ENCODE data around the gene DCAF7. TPM values are rescaled to one million over a fixed set of nuclear protein-coding genes. Genes with fewer than 3 reads are reported as not detected.

DCAF7 gene
- total and polyA plus RNA-seq, 4 experiments from 2014 or later, result 75.6 to 93.0 (median 86.5) TPM

- H3K36me3 ChIP-seq (ENCODE audit: insufficient read depth, low read length), result no peaks in the 10 kb centered on the region
- Mint-ChIP-seq H3K27me3 (no peaks in the 10 kb centered on the region), H3K27ac (peak overlapping the region; percentile 90 to 98 (median 97)), H3K4me1 (peaks cover 19 to 43% (median 28%) of the 10 kb centered on the region in 4 donors), H3K4me3 (peak overlapping the region; percentile 92 to 99 (median 97)), H3K36me3 (peaks cover 4 to 20% of the 10 kb centered on the region in 2 donors), H3K9me3 (no peaks in the 10 kb centered on the region)
- peak overlapping the region; percentile 91 for H3K27ac ChIP-seq (ENCODE audit: low read depth, low read length)
- DNase-seq, result no peak
- peak overlapping the region; percentile 47 to 85 for H3K4me3 ChIP-seq (ENCODE audit: low read length in 2 of 2)
- CTCF ChIA-PET (ENCODE audit: partially characterized antibody), result interaction anchor here (0.7 to 3.5 kb wide), 5 partner anchors 13 to 124 kb away, joined by 3 to 12 read pairs (median 4); no protein-coding TSS in a partner anchor
- H3K4me1 ChIP-seq (ENCODE audit: insufficient read depth, low read length), result peaks cover 34% of the 10 kb centered on the region
- H3K27me3 ChIP-seq (ENCODE audit: insufficient read depth, low read length), result no peaks in the 10 kb centered on the region
- POLR2A ChIA-PET (ENCODE audit: partially characterized antibody), result interaction anchor here (0.9 to 4.7 kb wide), 14 partner anchors 12 to 193 kb away, joined by 3 to 32 read pairs (median 8); partner anchors contain the start of genes MAP3K3 and TACO1
- intact Hi-C loops (cut with micrococcal nuclease), result no loop called here
- H3K9me3 ChIP-seq (ENCODE audit: control insufficient read depth in 1 of 2, low read length in 2 of 2), result no peaks in the 10 kb centered on the region
Observed at GRCh38 chr17:63549289-63549945, 860 bp upstream of the DCAF7 start.

DNA sequence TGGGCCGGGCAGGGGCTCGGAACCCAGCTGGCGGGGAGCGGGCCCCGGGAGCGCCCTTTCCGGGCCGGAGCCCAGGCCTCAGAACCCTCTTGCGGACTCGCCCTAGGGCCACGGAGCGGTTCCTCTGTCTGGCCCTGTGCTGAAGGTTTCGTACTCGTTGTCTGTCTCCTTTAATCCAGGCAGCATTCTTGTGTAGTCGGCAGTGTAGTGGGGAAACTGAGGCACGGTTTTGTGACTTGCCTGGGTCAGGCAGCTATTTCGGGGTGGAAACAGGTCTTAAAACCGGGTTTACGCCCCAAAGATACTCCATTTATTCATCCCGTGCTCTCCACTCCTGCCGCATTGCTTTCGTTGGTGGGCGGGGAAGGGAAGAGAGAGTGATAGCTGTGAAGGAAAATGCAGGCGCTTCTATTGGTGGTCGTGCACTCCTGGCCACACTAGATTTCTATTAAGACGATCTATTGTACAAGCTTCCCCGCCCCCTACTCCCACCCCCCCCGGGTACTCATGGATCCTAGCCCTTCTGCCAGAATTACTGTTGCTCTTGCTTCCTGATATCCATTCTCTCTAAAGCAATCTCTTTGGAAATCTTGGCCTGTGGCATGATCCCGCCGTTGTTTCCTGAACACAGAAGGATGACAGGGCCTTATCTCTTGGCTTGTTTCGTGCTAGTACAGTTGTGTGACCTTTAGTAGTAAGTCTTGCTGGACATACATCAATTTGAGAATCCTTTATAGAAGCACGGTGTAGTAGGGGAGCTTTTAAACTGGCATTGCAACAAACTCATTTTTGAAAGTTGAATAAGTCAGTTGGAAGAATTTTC, 751 bp downstream of the DCAF7 start:
- H3K4me1 Mint-ChIP-seq, result peaks cover 34 to 59% (median 43%) of the 10 kb centered on the region in 4 donors
- Histone ChIP-seq H3K4me1 (ENCODE audit: insufficient read depth, low read length) (peaks cover 49% of the 10 kb centered on the region), H3K27ac (ENCODE audit: low read depth, low read length) (peak overlapping the region; percentile 91), H3K27me3 (ENCODE audit: insufficient read depth, low read length) (no peaks in the 10 kb centered on the region), H3K4me3 (ENCODE audit: low read length in 2 of 2) (peak overlapping the region; percentile 90 to 91), H3K9me3 (ENCODE audit: control insufficient read depth in 1 of 2, low read length in 2 of 2) (no peaks in the 10 kb centered on the region), H3K36me3 (ENCODE audit: insufficient read depth, low read length) (no peaks in the 10 kb centered on the region)
- H3K27ac Mint-ChIP-seq, result peak overlapping the region; percentile 90 to 98 (median 97)
- H3K9me3 Mint-ChIP-seq, result no peaks in the 10 kb centered on the region
- CTCF ChIA-PET (ENCODE audit: partially characterized antibody), result interaction anchor here (0.7 to 3.5 kb wide), 8 partner anchors 11 to 159 kb away, joined by 3 to 16 read pairs (median 4); partner anchors contain the start of gene MAP3K3
- H3K4me3 Mint-ChIP-seq, result peak overlapping the region; percentile 92 to 99 (median 97)
- DNase-seq, result peak in 2 of 5 donors; percentile 12 to 18
- intact Hi-C loops (cut with micrococcal nuclease), result loop anchor here (1.0 to 5.0 kb wide), 5 partner anchors 50 to 292 kb away; partner anchors contain the start of genes LIMD2, MAP3K3 and TACO1
- POLR2A ChIA-PET (ENCODE audit: partially characterized antibody), result interaction anchor here (0.7 to 4.7 kb wide), 18 partner anchors 10 to 222 kb away, joined by 3 to 32 read pairs (median 7); partner anchors contain the start of genes CCDC47, MAP3K3 and TACO1
- H3K36me3 Mint-ChIP-seq, result peaks cover 4 to 26% of the 10 kb centered on the region in 2 donors
- H3K27me3 Mint-ChIP-seq, result no peaks in the 10 kb centered on the region

- peaks cover 40 to 67% (median 51%) of the 10 kb centered on the region in 4 donors for H3K4me1 Mint-ChIP-seq
- Histone ChIP-seq H3K27me3 (ENCODE audit: insufficient read depth, low read length) (no peaks in the 10 kb centered on the region), H3K4me1 (ENCODE audit: insufficient read depth, low read length) (peaks cover 49% of the 10 kb centered on the region), H3K4me3 (ENCODE audit: low read length in 2 of 2) (peak overlapping the region in 1 of 2 donors; percentile 38), H3K27ac (ENCODE audit: low read depth, low read length) (no peak overlapping the region), H3K9me3 (ENCODE audit: control insufficient read depth in 1 of 2, low read length in 2 of 2) (no peaks in the 10 kb centered on the region), H3K36me3 (ENCODE audit: insufficient read depth, low read length) (no peaks in the 10 kb centered on the region)
- POLR2A ChIA-PET (ENCODE audit: partially characterized antibody), result interaction anchor here (1.1 to 4.7 kb wide), 3 partner anchors 59 to 221 kb away, joined by 3 to 32 read pairs (median 4); partner anchors contain the start of gene CCDC47
- intact Hi-C loops (cut with micrococcal nuclease), result loop anchor here (5.0 kb wide), 2 partner anchors 110 to 150 kb away; partner anchors contain the start of gene LIMD2
- H3K36me3 Mint-ChIP-seq, result peaks cover 9 to 31% of the 10 kb centered on the region in 2 donors
- peak overlapping the region; percentile 44 to 95 (median 88) for H3K27ac Mint-ChIP-seq
- H3K4me3 Mint-ChIP-seq, result peak overlapping the region; percentile 92 to 99 (median 97)
- no peaks in the 10 kb centered on the region for H3K9me3 Mint-ChIP-seq
- no peak for DNase-seq
- CTCF ChIA-PET (ENCODE audit: partially characterized antibody), result interaction anchor here (0.7 to 3.5 kb wide), 7 partner anchors 10 to 127 kb away, joined by 3 to 16 read pairs (median 5); partner anchors contain the start of gene MAP3K3
- no peaks in the 10 kb centered on the region for H3K27me3 Mint-ChIP-seq
Observed at GRCh38 chr17:63552211-63552610, 1.9 kb downstream of the DCAF7 start.

DNA sequence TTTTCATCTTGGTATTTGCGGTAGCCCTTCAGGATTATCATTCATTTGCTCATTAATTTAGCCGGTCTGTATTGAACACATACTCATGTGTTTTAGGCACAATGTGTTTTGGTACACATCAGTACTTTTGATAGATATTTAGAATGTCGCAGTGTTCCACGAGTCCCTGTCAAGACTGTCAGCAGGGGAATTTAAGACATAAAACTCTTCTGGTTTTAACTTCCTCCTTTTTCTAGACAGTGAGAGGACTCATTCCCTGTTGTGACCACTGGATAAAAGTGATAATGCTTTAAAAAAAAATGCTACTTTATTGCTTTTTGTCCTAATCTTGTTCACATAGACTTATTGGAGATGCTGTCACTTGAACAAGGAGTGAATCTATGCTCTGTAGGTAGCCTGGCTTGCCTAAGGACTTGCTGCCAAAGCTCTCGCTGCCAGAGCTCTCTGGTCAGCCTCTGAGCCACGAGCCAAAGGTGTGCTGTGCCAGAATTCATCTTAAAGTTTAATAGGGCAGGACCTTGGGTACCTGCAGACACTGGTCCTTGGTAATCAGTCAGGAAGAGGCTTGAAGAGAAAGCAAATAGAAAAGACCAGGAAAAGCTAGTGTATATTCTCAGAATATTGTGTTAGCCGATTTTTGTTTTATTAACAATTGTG, 5.4 kb downstream of the DCAF7 start:
- POLR2A ChIA-PET (ENCODE audit: partially characterized antibody), result interaction anchor here (0.9 kb wide), 1 partner anchor 56 kb away, joined by 3 read pairs; no protein-coding TSS in a partner anchor
- Histone ChIP-seq H3K36me3 (ENCODE audit: insufficient read depth, low read length) (no peaks in the 10 kb centered on the region), H3K9me3 (ENCODE audit: control insufficient read depth in 1 of 2, low read length in 2 of 2) (no peaks in the 10 kb centered on the region), H3K4me1 (ENCODE audit: insufficient read depth, low read length) (peaks cover 59% of the 10 kb centered on the region), H3K4me3 (ENCODE audit: low read length in 2 of 2) (no peak overlapping the region), H3K27ac (ENCODE audit: low read depth, low read length) (no peak overlapping the region), H3K27me3 (ENCODE audit: insufficient read depth, low read length) (no peaks in the 10 kb centered on the region)
- peaks cover 53 to 85% (median 68%) of the 10 kb centered on the region in 4 donors for H3K4me1 Mint-ChIP-seq
- H3K36me3 Mint-ChIP-seq, result peaks cover 12 to 24% of the 10 kb centered on the region in 2 donors
- H3K27ac Mint-ChIP-seq, result peak overlapping the region in 3 of 7 donors; percentile 19 to 72 (median 22)
- peak overlapping the region in 1 of 8 donors; percentile 52 for H3K4me3 Mint-ChIP-seq
- H3K27me3 Mint-ChIP-seq, result no peaks in the 10 kb centered on the region
- CTCF ChIA-PET (ENCODE audit: partially characterized antibody), result no interaction called here
- intact Hi-C loops (cut with micrococcal nuclease), result no loop called here
- no peaks in the 10 kb centered on the region for H3K9me3 Mint-ChIP-seq
- DNase-seq, result no peak

DNA sequence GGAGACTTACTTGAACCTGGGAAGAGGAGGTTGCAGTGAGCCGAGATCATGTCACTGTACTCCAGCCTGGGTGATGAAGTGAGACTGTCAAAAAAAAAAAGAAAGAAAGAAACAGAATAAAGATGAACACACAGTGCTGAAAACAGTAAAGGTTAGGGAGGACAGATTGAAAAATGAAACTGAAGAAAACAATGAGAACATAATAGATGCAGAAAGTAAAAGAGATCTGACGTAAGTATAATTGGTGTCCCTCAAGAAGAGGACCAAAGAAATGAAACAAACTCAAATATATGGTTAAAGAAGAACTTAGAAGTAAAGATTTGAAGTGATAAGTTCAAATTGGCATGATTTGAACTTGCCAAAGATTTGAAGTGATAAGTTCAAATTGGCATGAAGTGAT, 7.1 kb downstream of the DCAF7 start:
- H3K4me1 Mint-ChIP-seq, result peaks cover 54 to 91% (median 69%) of the 10 kb centered on the region in 4 donors
- no peaks in the 10 kb centered on the region for H3K27me3 ChIP-seq (ENCODE audit: insufficient read depth, low read length)
- CTCF ChIA-PET (ENCODE audit: partially characterized antibody), result no interaction called here
- H3K36me3 ChIP-seq (ENCODE audit: insufficient read depth, low read length), result no peaks in the 10 kb centered on the region
- H3K4me3 ChIP-seq (ENCODE audit: low read length in 2 of 2), result no peak overlapping the region
- peak overlapping the region in 4 of 7 donors; percentile 5 to 48 (median 22) for H3K27ac Mint-ChIP-seq
- H3K9me3 ChIP-seq (ENCODE audit: control insufficient read depth in 1 of 2, low read length in 2 of 2), result no peaks in the 10 kb centered on the region
- peaks cover 12 to 17% of the 10 kb centered on the region in 2 donors for H3K36me3 Mint-ChIP-seq
- DNase-seq, result no peak
- no peak overlapping the region for H3K27ac ChIP-seq (ENCODE audit: low read depth, low read length)
- H3K9me3 Mint-ChIP-seq, result no peaks in the 10 kb centered on the region
- H3K4me3 Mint-ChIP-seq, result peak overlapping the region in 1 of 8 donors; percentile 63
- POLR2A ChIA-PET (ENCODE audit: partially characterized antibody), result no interaction called here
- peaks cover 70% of the 10 kb centered on the region for H3K4me1 ChIP-seq (ENCODE audit: insufficient read depth, low read length)
- H3K27me3 Mint-ChIP-seq, result no peaks in the 10 kb centered on the region
- intact Hi-C loops (cut with micrococcal nuclease), result no loop called here

GRCh38 chr17:63558441-63558840, 8.2 kb downstream of the DCAF7 start:
- no peak overlapping the region for H3K27ac Mint-ChIP-seq
- H3K27ac ChIP-seq (ENCODE audit: low read depth, low read length), result no peak overlapping the region
- H3K4me1 ChIP-seq (ENCODE audit: insufficient read depth, low read length), result peaks cover 68% of the 10 kb centered on the region
- no peaks in the 10 kb centered on the region for H3K27me3 Mint-ChIP-seq
- peaks cover 8 to 10% of the 10 kb centered on the region in 2 donors for H3K36me3 Mint-ChIP-seq
- no peaks in the 10 kb centered on the region for H3K36me3 ChIP-seq (ENCODE audit: insufficient read depth, low read length)
- H3K4me1 Mint-ChIP-seq, result peaks cover 53 to 91% (median 67%) of the 10 kb centered on the region in 4 donors
- intact Hi-C loops (cut with micrococcal nuclease), result no loop called here
- H3K4me3 ChIP-seq (ENCODE audit: low read length in 2 of 2), result no peak overlapping the region
- no peaks in the 10 kb centered on the region for H3K9me3 ChIP-seq (ENCODE audit: control insufficient read depth in 1 of 2, low read length in 2 of 2)
- no peak for DNase-seq
- CTCF ChIA-PET (ENCODE audit: partially characterized antibody), result no interaction called here
- POLR2A ChIA-PET (ENCODE audit: partially characterized antibody), result no interaction called here
- H3K4me3 Mint-ChIP-seq, result no peak overlapping the region
- H3K27me3 ChIP-seq (ENCODE audit: insufficient read depth, low read length), result no peaks in the 10 kb centered on the region
- no peaks in the 10 kb centered on the region for H3K9me3 Mint-ChIP-seq
